Measurements from ENCODE around the gene CFDP1. TPM values are rescaled to one million over a fixed set of nuclear protein-coding genes. Genes with fewer than 3 reads are reported as not detected.

Gene CFDP1
- total and polyA plus RNA-seq, 2 donors (not counting 3 experiments of a cell fraction or from before 2014, with no cell fraction given) = 17.8 to 53.8 TPM

DNA sequence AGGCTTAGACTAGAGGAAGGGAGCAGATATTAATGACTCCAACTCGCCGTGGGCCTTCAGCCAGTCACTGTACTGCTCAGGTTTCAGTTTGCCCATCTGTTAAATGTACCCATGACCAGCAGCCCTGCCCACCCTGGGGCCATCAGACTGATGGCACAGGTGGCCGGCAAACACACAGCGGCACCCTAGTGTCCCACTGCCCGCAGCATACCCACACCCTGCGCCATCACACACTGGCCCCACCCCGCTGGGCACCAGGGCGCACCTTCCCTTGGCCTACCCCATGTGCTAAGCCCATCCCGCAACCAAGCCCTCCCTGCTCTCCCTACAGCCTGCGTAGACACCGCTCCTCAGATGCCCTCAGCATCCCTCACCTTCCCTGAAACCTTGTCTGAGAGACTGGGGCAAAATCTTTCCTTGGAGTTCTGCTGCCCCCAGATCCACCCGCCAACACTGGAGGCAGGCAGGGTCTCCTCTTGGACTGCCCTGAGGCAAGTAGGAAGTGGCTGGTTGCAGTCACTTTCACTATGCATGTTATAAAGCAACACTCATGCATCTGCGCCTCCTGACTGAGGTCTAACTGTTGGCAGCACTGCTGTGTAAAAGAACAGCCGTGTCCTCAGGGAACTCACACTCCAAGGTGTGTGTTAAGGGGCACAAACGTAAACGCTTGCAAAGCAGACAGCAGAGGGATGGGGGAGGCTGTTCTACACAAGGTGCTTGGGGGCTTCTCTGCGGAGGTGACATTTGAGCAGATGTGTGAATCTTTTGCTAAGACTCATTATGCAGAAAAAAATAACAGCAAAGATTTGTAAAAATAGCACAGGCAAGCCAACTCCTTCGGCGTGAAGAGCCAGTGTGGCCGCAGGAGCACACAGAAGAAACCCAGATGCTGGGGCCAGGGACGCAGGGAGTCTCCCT lies 175.2 kb downstream of the CFDP1 start:
- DNase-seq (ENCODE audit: low read depth, low spot score) = no peak
- H3K36me3 ChIP-seq (ENCODE audit: control insufficient read depth in 2 of 2, extremely low read depth in 1 of 2, insufficient read depth in 2 of 2, low read length in 2 of 2) = peaks cover 2 to 3% of the 10 kb centered on the region in 2 experiments
- H3K4me3 ChIP-seq (replicated peaks in 1 of 3; ENCODE audit: insufficient read depth in 1 of 3, low read depth in 1 of 3, low read length in 3 of 3) = no peak overlapping the region
- H3K9ac ChIP-seq (replicated peaks; ENCODE audit: extremely low read depth, insufficient read depth, low read length) = no peak overlapping the region
- H2AFZ ChIP-seq (ENCODE audit: low read depth, low read length) = no peak overlapping the region
- H3K4me2 ChIP-seq (ENCODE audit: insufficient read depth, low read length) = no peak overlapping the region
- no peaks in the 10 kb centered on the region for H3K27me3 ChIP-seq (ENCODE audit: control insufficient read depth in 2 of 2, insufficient read depth in 2 of 2, low read length in 2 of 2)
- ChIA-PET POLR2A (no interaction called here), CTCF (interaction anchor here (1.3 to 1.6 kb wide), 2 partner anchors 24 to 127 kb away, joined by 6 read pairs; no protein-coding TSS in a partner anchor)
- intact Hi-C loops (cut with micrococcal nuclease) (no loop called here), dilution Hi-C loops (cut with MboI; ENCODE audit: extremely low pct_ligation_motif_present, low sequenced_read_pairs) (no loop called here)
- BruUV-seq (replicated peaks) = no TSS peak
- H3K9me3 ChIP-seq (replicated peaks; ENCODE audit: control insufficient read depth, insufficient read depth, low read length) = no peaks in the 10 kb centered on the region
- H4K20me1 ChIP-seq (replicated peaks; ENCODE audit: control insufficient read depth, extremely low read depth, insufficient read depth, low read length) = no peaks in the 10 kb centered on the region
- TF ChIP-seq FOS (IDR thresholded peaks at IDR 0.05; ENCODE audit: borderline replicate concordance, insufficient read depth, low read length) (no peak), POLR2AphosphoS5 (IDR thresholded peaks at IDR 0.05; ENCODE audit: insufficient read depth, low read depth, low read length) (peak; percentile 17), CTCF (IDR thresholded peaks at IDR 0.05; ENCODE audit: extremely low read depth in 1 of 2, insufficient read depth in 1 of 2, low read depth in 1 of 2, low read length in 2 of 2) (no peak), JUN (IDR thresholded peaks at IDR 0.05; ENCODE audit: borderline replicate concordance, insufficient read depth, insufficient read length, low read depth) (no peak)
- H3K79me2 ChIP-seq (ENCODE audit: control insufficient read depth, insufficient read depth, low read length) = peaks cover 95% of the 10 kb centered on the region
- no peaks in the 10 kb centered on the region for H3K9me1 ChIP-seq (replicated peaks; ENCODE audit: control insufficient read depth, extremely low read depth, insufficient read depth, low read length)
- no peak for FAIRE-seq
- no peak overlapping the region for H3K27ac ChIP-seq (ENCODE audit: insufficient read depth, low read depth, low read length)
- peaks cover 80% of the 10 kb centered on the region for H3K4me1 ChIP-seq (ENCODE audit: control insufficient read depth, extremely low read depth, insufficient read depth, low read length)
